Measurements from ENCODE around the gene MYCBP2. TPM values are rescaled to one million over a fixed set of nuclear protein-coding genes. Genes with fewer than 3 reads are reported as not detected.

The MYCBP2 gene
- total RNA-seq, 1 experiment from 2014 or later = 53.3 TPM

DNA sequence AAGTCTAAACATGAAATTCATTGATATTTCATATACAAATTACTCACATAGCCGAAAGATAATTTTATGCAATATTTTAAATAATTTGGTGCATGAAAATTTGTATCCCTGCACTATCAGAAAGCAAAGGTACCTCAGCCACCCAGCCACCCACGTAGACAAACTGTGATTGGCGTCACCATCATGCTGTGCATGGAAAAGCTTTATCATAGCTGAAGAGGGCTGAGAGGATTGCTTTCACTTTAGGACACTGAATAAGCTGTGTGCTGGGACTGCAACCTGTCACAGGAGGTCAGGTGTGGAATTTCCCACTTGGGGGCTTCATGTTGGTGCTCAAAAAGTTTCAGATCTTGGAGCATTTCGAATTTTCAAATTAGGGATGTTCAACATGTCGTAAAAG is 96.3 kb downstream of the MYCBP2 start:
- no peak overlapping the region for H3K27ac ChIP-seq (ENCODE audit: low read length)
- H3K27me3 ChIP-seq (ENCODE audit: low read length) = no peaks in the 10 kb centered on the region
- no peaks in the 10 kb centered on the region for H3K9me2 ChIP-seq (replicated peaks; ENCODE audit: low read length)
- no peak overlapping the region for H3K9ac ChIP-seq (ENCODE audit: low read length)
- H3K4me2 ChIP-seq (ENCODE audit: low read length) = no peak overlapping the region
- H3K4me1 ChIP-seq (ENCODE audit: insufficient read depth, low read length) = no peaks in the 10 kb centered on the region
- intact Hi-C loops (cut with micrococcal nuclease) = no loop called here
- no peaks in the 10 kb centered on the region for H3K9me3 ChIP-seq (ENCODE audit: low read length)
- no peaks in the 10 kb centered on the region for H3F3A ChIP-seq (ENCODE audit: low read length, unreplicated experiment)
- no peak for DNase-seq
- H3K79me2 ChIP-seq (ENCODE audit: low read length) = no peaks in the 10 kb centered on the region
- TF ChIP-seq EZH2 (IDR thresholded peaks at IDR 0.05; ENCODE audit: low read length, unreplicated experiment) (no peak), EZH2phosphoT487 (IDR thresholded peaks at IDR 0.05; ENCODE audit: borderline replicate concordance, low read length) (no peak)
- TF ChIP-seq, protein P1, sequence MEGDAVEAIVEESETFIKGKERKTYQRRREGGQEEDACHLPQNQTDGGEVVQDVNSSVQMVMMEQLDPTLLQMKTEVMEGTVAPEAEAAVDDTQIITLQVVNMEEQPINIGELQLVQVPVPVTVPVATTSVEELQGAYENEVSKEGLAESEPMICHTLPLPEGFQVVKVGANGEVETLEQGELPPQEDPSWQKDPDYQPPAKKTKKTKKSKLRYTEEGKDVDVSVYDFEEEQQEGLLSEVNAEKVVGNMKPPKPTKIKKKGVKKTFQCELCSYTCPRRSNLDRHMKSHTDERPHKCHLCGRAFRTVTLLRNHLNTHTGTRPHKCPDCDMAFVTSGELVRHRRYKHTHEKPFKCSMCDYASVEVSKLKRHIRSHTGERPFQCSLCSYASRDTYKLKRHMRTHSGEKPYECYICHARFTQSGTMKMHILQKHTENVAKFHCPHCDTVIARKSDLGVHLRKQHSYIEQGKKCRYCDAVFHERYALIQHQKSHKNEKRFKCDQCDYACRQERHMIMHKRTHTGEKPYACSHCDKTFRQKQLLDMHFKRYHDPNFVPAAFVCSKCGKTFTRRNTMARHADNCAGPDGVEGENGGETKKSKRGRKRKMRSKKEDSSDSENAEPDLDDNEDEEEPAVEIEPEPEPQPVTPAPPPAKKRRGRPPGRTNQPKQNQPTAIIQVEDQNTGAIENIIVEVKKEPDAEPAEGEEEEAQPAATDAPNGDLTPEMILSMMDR (conservative IDR thresholded peaks at IDR 0.05; ENCODE audit: low read depth, low read length) = no peak
- BruUV-seq (replicated peaks) = no TSS peak
- H3K36me3 ChIP-seq (ENCODE audit: low read depth, low read length) = no peaks in the 10 kb centered on the region
- ATAC-seq = no peak
- H2AFZ ChIP-seq (ENCODE audit: low read length) = no peak overlapping the region
- ChIA-PET POLR2A (ENCODE audit: unreplicated experiment) (no interaction called here), CTCF (no interaction called here)
- H3K4me3 ChIP-seq (ENCODE audit: low read length) = no peak overlapping the region
- no peaks in the 10 kb centered on the region for H4K20me1 ChIP-seq (ENCODE audit: low read length)

DNA sequence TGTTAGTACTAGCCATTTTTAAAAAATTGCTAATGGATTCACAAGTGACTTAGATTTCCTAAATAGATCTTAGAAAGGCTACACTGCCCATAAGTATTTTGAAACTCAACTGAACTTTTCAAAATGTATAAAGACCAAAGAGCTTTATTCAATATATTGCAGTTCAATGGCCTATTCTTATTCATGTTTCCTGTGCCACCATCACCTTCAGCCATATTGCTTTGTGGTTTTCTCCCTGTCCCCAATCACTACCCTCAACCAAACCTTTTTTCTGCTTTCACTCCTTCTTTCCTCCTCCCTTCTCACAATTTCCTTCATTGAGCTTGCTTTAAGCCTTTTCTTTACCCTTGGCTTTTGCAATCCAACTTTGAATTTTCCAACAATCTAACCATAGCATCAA is 100.9 kb downstream of the MYCBP2 start:
- no peak overlapping the region for H3K4me3 ChIP-seq (ENCODE audit: low read length)
- POLR2A ChIA-PET (ENCODE audit: unreplicated experiment) = no interaction called here
- ATAC-seq (no peak), DNase-seq (no peak)
- TF ChIP-seq, protein P1 (conservative IDR thresholded peaks at IDR 0.05; ENCODE audit: low read depth, low read length) = no peak
- no peaks in the 10 kb centered on the region for H3K9me3 ChIP-seq (ENCODE audit: low read length)
- intact Hi-C loops (cut with micrococcal nuclease) = no loop called here
- H3K4me2 ChIP-seq (ENCODE audit: low read length) = no peak overlapping the region
- H3K79me2 ChIP-seq (ENCODE audit: low read length) = no peaks in the 10 kb centered on the region
- H3K4me1 ChIP-seq (ENCODE audit: insufficient read depth, low read length) = no peaks in the 10 kb centered on the region
- H3K9me2 ChIP-seq (replicated peaks; ENCODE audit: low read length) = no peaks in the 10 kb centered on the region
- no peak overlapping the region for H2AFZ ChIP-seq (ENCODE audit: low read length)
- H3F3A ChIP-seq (ENCODE audit: low read length, unreplicated experiment) = no peaks in the 10 kb centered on the region
- H3K27me3 ChIP-seq (ENCODE audit: low read length) = no peaks in the 10 kb centered on the region
- CTCF ChIA-PET = no interaction called here
- H3K36me3 ChIP-seq (ENCODE audit: low read depth, low read length) = no peaks in the 10 kb centered on the region
- H3K9ac ChIP-seq (ENCODE audit: low read length) = no peak overlapping the region
- H4K20me1 ChIP-seq (ENCODE audit: low read length) = no peaks in the 10 kb centered on the region
- no TSS peak for BruUV-seq (replicated peaks)
- H3K27ac ChIP-seq (ENCODE audit: low read length) = no peak overlapping the region

DNA sequence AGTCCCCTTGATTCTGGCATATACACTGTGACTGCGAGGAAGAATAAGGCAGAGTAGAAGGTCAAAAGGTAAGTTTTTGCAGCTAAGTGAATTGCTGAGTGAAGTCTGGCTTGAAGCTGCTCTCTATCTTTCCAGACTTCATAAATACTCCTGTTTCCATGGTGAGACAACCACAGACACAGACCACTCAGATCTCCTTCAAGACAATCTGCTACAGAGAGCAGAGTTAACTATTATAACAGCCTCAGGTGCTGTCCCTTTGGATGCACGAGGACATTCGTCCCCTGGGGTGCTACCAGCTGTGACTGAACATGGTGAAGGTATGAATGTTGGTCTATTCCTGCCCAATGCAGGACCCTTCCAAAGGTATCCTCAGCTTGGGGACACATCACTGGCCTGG is 104.0 kb downstream of the MYCBP2 start:
- ChIA-PET CTCF (no interaction called here), POLR2A (ENCODE audit: unreplicated experiment) (no interaction called here)
- no peaks in the 10 kb centered on the region for H3K36me3 ChIP-seq (ENCODE audit: low read depth, low read length)
- no peak overlapping the region for H3K4me3 ChIP-seq (ENCODE audit: low read length)
- no peak overlapping the region for H3K4me2 ChIP-seq (ENCODE audit: low read length)
- H3K9me3 ChIP-seq (ENCODE audit: low read length) = no peaks in the 10 kb centered on the region
- H2AFZ ChIP-seq (ENCODE audit: low read length) = no peak overlapping the region
- H3K4me1 ChIP-seq (ENCODE audit: insufficient read depth, low read length) = no peaks in the 10 kb centered on the region
- no peak overlapping the region for H3K27ac ChIP-seq (ENCODE audit: low read length)
- DNase-seq (no peak), ATAC-seq (no peak)
- H3F3A ChIP-seq (ENCODE audit: low read length, unreplicated experiment) = no peaks in the 10 kb centered on the region
- H3K27me3 ChIP-seq (ENCODE audit: low read length) = no peaks in the 10 kb centered on the region
- TF ChIP-seq EZH2phosphoT487 (IDR thresholded peaks at IDR 0.05; ENCODE audit: borderline replicate concordance, low read length) (no peak), EZH2 (IDR thresholded peaks at IDR 0.05; ENCODE audit: low read length, unreplicated experiment) (no peak)
- TF ChIP-seq, protein P1 (conservative IDR thresholded peaks at IDR 0.05; ENCODE audit: low read depth, low read length) = no peak
- no peak overlapping the region for H3K9ac ChIP-seq (ENCODE audit: low read length)
- BruUV-seq (replicated peaks) = no TSS peak
- intact Hi-C loops (cut with micrococcal nuclease) = no loop called here
- no peaks in the 10 kb centered on the region for H3K79me2 ChIP-seq (ENCODE audit: low read length)
- H4K20me1 ChIP-seq (ENCODE audit: low read length) = no peaks in the 10 kb centered on the region
- H3K9me2 ChIP-seq (replicated peaks; ENCODE audit: low read length) = no peaks in the 10 kb centered on the region
